GM12878 (cell line): ENCODE measurements around the gene HYI. TPM values are rescaled to one million over a fixed set of nuclear protein-coding genes. Genes with fewer than 3 reads are reported as not detected.

Experiments used
- ATAC-seq: fragments of 200-7000 bp; cut with Tn5 transposase; 3 replicates; pipeline ENCODE4 v1.9.1; 2020; ENCODE audit warnings: mild to moderate bottlenecking, moderate library complexity
- BruUV-seq: library from RNA; stranded (reverse); fragments of 400-500 nt; replicated peaks from 2 replicates; lab custom pipeline; 2021; lab: Mats Ljungman, UMichigan
- CTCF ChIA-PET: fragments of 300-600 bp; sonication (Branson Sonifier 250); formaldehyde crosslinking; extraction: SDS; loops from one replicate; lab custom pipeline; 2021; ENCODE audit warnings: inconsistent platforms; lab: Yijun Ruan, JAX
- POLR2A ChIA-PET: fragments of 350-600 bp; formaldehyde crosslinking; extraction: SDS; loops from one replicate; lab custom pipeline; 2021; ENCODE audit warnings: inconsistent platforms; lab: Charles Lee
- RAD21 ChIA-PET: fragments of 300-600 bp; sonication (Branson Sonifier 250); formaldehyde crosslinking; loops from one replicate; lab custom pipeline; 2023; ENCODE audit warnings: antibody characterized with exemption; ENCODE audit not compliant: unreplicated experiment; lab: Charles Lee
- SMC1A ChIA-PET: fragments of 300-600 bp; sonication (Branson Sonifier 250); formaldehyde crosslinking; loops from one replicate; lab custom pipeline; 2023; ENCODE audit not compliant: unreplicated experiment, uncharacterized antibody; lab: Charles Lee
- DNase-seq: peaks from one replicate; pipeline ENCODE4 v3.0.0-alpha.2; 2011; ENCODE audit warnings: low read depth, low spot score
- FAIRE-seq: peaks from 3 replicates; lab custom pipeline; 2011; peaks lifted over from hg19 to GRCh38; lab: Jason Lieb, UNC
- H2AFZ ChIP-seq: 2 replicates; pipeline ENCODE4 v1.6.0; 2011; ENCODE audit warnings: low read depth, low read length, control low read depth; ENCODE audit not compliant: control insufficient read depth
- H3K27ac ChIP-seq: 2 replicates; pipeline ENCODE4 v1.5.1; 2011; ENCODE audit warnings: control low read depth; ENCODE audit not compliant: control insufficient read depth, insufficient read depth
- H3K27me3 ChIP-seq, 2 experiments: replicated peaks in 1 of 2; 2 replicates each; pipeline versions ENCODE4 v1.6.0 to v1.6.1; 2011; ENCODE audit warnings: low read length in 1 of 2; ENCODE audit not compliant: control insufficient read depth in 2 of 2, insufficient read depth in 2 of 2
- H3K36me3 ChIP-seq, 2 experiments: 2 replicates each; pipeline ENCODE4 v1.5.1; 2011; ENCODE audit warnings: low read length in 1 of 2; ENCODE audit not compliant: control insufficient read depth in 2 of 2, insufficient read depth in 2 of 2
- H3K4me1 ChIP-seq: 2 replicates; pipeline ENCODE4 v1.6.1; 2011; ENCODE audit warnings: mild to moderate bottlenecking, low read length, moderate library complexity, mixed read lengths; ENCODE audit not compliant: control insufficient read depth, insufficient read depth
- H3K4me2 ChIP-seq: 2 replicates; pipeline ENCODE4 v1.6.0; 2011; ENCODE audit warnings: control low read depth; ENCODE audit not compliant: control insufficient read depth, insufficient read depth
- H3K4me3 ChIP-seq: fragments of 200-600 bp; sonication (generic); 2 replicates; pipeline ENCODE4 v1.5.1; 2016
- H3K79me2 ChIP-seq: 2 replicates; pipeline ENCODE4 v1.6.0; 2011; ENCODE audit warnings: low read length; ENCODE audit not compliant: control insufficient read depth, insufficient read depth
- H3K9ac ChIP-seq: 2 replicates; pipeline ENCODE4 v1.8.0; 2011; ENCODE audit warnings: low read length, control low read depth, mixed read lengths; ENCODE audit not compliant: control insufficient read depth, insufficient read depth
- H3K9me3 ChIP-seq: replicated peaks from 3 replicates; pipeline ENCODE4 v1.5.1; 2011; ENCODE audit warnings: mild to moderate bottlenecking, low read length; ENCODE audit not compliant: control insufficient read depth, insufficient read depth
- H4K20me1 ChIP-seq: 2 replicates; pipeline ENCODE4 v1.6.0; 2011; ENCODE audit not compliant: control insufficient read depth, insufficient read depth
- BMI1 ChIP-seq: fragments of 450-650 bp; IDR thresholded peaks from 2 replicates; pipeline ENCODE4 v1.6.1; 2016; ENCODE audit warnings: mild to moderate bottlenecking, moderate library complexity, borderline replicate concordance
- CEBPB ChIP-seq, 2 experiments: fragments of 150-350 bp in 1 of 2; IDR thresholded peaks; 2 replicates each; pipeline ENCODE4 v1.6.1; 2012 to 2014; ENCODE audit warnings: low read depth in 2 of 2, low read length in 2 of 2, borderline replicate concordance in 1 of 2, inconsistent platforms in 1 of 2
- CHD1 ChIP-seq: IDR thresholded peaks from 2 replicates; pipeline ENCODE4 v1.6.1; 2012; ENCODE audit warnings: low read depth, low read length, improper control_type of control experiment
- CHD4 ChIP-seq: fragments of 200-600 bp; sonication (generic); IDR thresholded peaks from 2 replicates; pipeline ENCODE4 v1.6.1; 2016; ENCODE audit warnings: mild to moderate bottlenecking
- CREM ChIP-seq: IDR thresholded peaks from 2 replicates; pipeline ENCODE4 v1.6.1; 2014; ENCODE audit warnings: antibody characterized with exemption, low read depth
- IRF4 ChIP-seq: IDR thresholded peaks from 2 replicates; pipeline ENCODE4 v1.6.1; 2011; ENCODE audit warnings: low read depth, low read length
- KAT2A ChIP-seq: conservative IDR thresholded peaks from 2 replicates; pipeline ENCODE4 v1.6.1; 2011; ENCODE audit warnings: low read depth, low read length; ENCODE audit not compliant: control insufficient read depth
- LARP7 ChIP-seq: fragments of 450-650 bp; IDR thresholded peaks from 2 replicates; pipeline ENCODE4 v1.6.1; 2017; ENCODE audit warnings: mild to moderate bottlenecking
- MEF2B ChIP-seq: fragments of 450-650 bp; IDR thresholded peaks from 2 replicates; pipeline ENCODE4 v1.6.1; 2018; ENCODE audit warnings: mild to moderate bottlenecking, moderate library complexity; ENCODE audit not compliant: partially characterized antibody, poor library complexity, severe bottlenecking
- MTA3 ChIP-seq: IDR thresholded peaks from 2 replicates; pipeline ENCODE4 v1.6.1; 2012; ENCODE audit warnings: low read length, inconsistent platforms, borderline replicate concordance
- NR2C2 ChIP-seq: IDR thresholded peaks from 2 replicates; pipeline ENCODE4 v1.6.1; 2011; ENCODE audit warnings: borderline replicate concordance, low read depth; ENCODE audit not compliant: control insufficient read depth, insufficient read length
- RELA ChIP-seq: fragments of 450-650 bp; IDR thresholded peaks from 2 replicates; pipeline ENCODE4 v1.8.0; 2014; ENCODE audit warnings: borderline replicate concordance; ENCODE audit not compliant: partially characterized antibody
- RFX5 ChIP-seq: IDR thresholded peaks from 2 replicates; pipeline ENCODE4 v1.6.1; 2011; ENCODE audit warnings: low read depth, low read length, improper control_type of control experiment
- SMAD5 ChIP-seq: IDR thresholded peaks from 2 replicates; pipeline ENCODE4 v1.6.1; 2016; ENCODE audit warnings: antibody characterized with exemption, low read depth
- SMC3 ChIP-seq: IDR thresholded peaks from 2 replicates; pipeline ENCODE4 v1.6.1; 2011; ENCODE audit warnings: low read length, improper control_type of control experiment, borderline replicate concordance
- ZNF24 ChIP-seq: fragments of 450-650 bp; IDR thresholded peaks from 2 replicates; pipeline ENCODE4 v1.6.1; 2017; ENCODE audit warnings: antibody characterized with exemption, mild to moderate bottlenecking
- ZNF384 ChIP-seq: IDR thresholded peaks from 2 replicates; pipeline ENCODE4 v1.6.1; 2012; ENCODE audit warnings: low read depth, mild to moderate bottlenecking, low read length, improper control_type of control experiment, borderline replicate concordance
- WGBS: methylation state at CpG from one replicate; pipeline ENCODE4 v1.1.6; 2016; ENCODE audit warnings: low lambda C conversion rate; ENCODE audit not compliant: insufficient replicate concordance, insufficient coverage; ENCODE audit errors: missing lambda C conversion rate; 5-methylcytosine and 5-hydroxymethylcytosine counted together
- in situ Hi-C: fragments of 300-500 bp; cut with MboI; formaldehyde crosslinking; loops from 9 replicates; pipeline ENCODE4 v1.14.3; 2018; ENCODE audit warnings: mixed read lengths
- intact Hi-C: fragments of 100-400 bp; cut with micrococcal nuclease; formaldehyde crosslinking; loops from one replicate; pipeline ENCODE4 v1.14.2; 2022; ENCODE audit not compliant: unreplicated experiment
- polyA plus RNA-seq, 11 experiments: library from polyadenylated mRNA; depleted of rRNA in 4 of 11; unstranded in 6 of 11; stranded (reverse) in 5 of 11; fragments of >200 nt; fragmentation: Nextera tagmentation in 4 of 11; fragmentation: Illumina TruSeq in 1 of 11; extraction: Ambion mirVana in 4 of 11; extraction: Trizol in 1 of 11; gene quantifications; 1 replicate in 1 of 11; 2 replicates in 10 of 11; pipeline versions ENCODE4 v1.2.1 to v1.2.3, GENCODE V29; 2011 to 2016; ENCODE audit warnings: inconsistent platforms in 2 of 11, missing spikeins in 2 of 11, low read depth in 1 of 11
- total RNA-seq, 4 experiments: library from RNA; depleted of rRNA in 3 of 4; stranded (reverse); fragments of >200 nt in 3 of 4; fragmentation: Illumina TruSeq in 1 of 4; extraction: Trizol in 1 of 4; gene quantifications; 2 replicates each; pipeline versions ENCODE4 v1.2.1 to v1.2.3, GENCODE V29; 2013 to 2021
- TF ChIP-seq, protein P1 (sequence below): fragments of 450-650 bp; IDR thresholded peaks from 2 replicates; pipeline ENCODE4 v1.6.1; 2014; ENCODE audit warnings: mild to moderate bottlenecking

HYI gene
- total and polyA plus RNA-seq, 10 of the 15 experiments (the other 5 are each of a cell fraction or from before 2014, with no cell fraction given) = 0.27 to 5.5 (median 2.0) TPM

DNA sequence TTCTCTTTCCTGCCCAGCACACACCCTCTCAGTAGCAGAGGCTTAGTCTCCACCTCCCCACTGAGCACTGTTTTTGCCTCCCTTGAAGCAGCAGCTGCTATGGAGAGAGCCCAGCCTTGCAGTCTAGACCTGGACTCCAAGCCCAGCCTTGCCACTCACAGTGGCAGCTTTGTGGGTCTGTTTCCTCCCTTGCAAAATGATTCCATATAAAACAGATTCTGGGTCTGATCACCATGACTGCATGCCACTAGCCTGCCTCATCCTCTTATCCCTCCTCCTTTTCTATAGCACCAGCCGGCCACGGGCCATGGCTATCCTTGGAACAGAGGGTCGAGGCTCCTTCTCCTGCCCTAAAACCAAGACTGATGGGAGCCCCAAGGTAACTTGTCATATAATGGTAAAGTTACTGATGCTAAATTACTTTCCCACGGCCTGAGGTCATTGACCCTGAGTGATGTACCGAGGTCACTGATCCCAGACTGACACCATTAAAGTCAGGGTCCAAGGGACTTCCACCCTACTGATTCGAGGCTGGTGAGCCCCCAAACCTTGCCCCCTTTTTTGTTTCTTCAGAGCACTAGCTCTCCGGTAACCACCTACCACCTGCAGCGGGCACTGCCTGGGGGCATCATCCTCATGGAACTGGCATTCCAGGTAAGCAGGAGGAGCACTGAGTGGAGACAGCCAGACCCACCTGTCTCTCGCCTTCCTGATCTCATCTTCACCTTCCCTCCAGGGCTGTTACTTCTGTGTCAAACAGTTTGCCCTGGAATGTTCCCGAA, 7.9 kb downstream of the HYI start (continued):
- TF ChIP-seq CREM = no peak
- TF ChIP-seq, protein P1, sequence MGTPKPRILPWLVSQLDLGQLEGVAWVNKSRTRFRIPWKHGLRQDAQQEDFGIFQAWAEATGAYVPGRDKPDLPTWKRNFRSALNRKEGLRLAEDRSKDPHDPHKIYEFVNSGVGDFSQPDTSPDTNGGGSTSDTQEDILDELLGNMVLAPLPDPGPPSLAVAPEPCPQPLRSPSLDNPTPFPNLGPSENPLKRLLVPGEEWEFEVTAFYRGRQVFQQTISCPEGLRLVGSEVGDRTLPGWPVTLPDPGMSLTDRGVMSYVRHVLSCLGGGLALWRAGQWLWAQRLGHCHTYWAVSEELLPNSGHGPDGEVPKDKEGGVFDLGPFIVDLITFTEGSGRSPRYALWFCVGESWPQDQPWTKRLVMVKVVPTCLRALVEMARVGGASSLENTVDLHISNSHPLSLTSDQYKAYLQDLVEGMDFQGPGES = no peak
- TF ChIP-seq NR2C2 = no peak

DNA sequence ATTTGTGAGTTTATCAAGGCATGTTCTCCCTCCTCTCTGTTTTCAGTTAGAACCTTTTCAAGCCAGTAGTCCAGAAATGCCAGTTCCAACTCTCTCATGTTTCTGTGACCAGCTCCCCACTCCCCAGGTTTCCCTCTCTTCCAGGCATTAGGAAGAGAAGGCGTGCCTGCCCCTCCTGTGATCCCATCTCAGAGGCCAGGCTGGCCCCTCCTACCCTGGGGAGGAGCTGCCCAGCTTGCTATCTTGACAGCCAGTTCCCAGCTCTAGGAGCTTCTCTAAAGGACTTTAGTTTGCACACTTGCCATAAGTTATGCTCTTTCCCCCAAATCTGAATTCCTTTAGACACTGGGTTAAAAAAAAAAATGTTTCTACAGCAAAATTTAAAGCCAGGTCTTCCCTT, 8.9 kb downstream of the HYI start:
- H3K9ac ChIP-seq = no peak overlapping the region
- H3K27me3 ChIP-seq = no peaks in the 10 kb centered on the region
- H4K20me1 ChIP-seq = no peaks in the 10 kb centered on the region; the same call in 1 of the 2 replicates
- 94% methylated on average over 1 of the region's 1 CpG for WGBS
- RAD21 ChIA-PET = interaction anchor here (1.2 kb wide), 1 partner anchor 9 kb away, joined by 3 read pairs; the partner anchor contains the start of gene HYI
- no peaks in the 10 kb centered on the region for H3K79me2 ChIP-seq
- BruUV-seq = no TSS peak
- FAIRE-seq (no peak), DNase-seq (no peak)
- H3K4me3 ChIP-seq = no peak overlapping the region
- CTCF ChIA-PET = no interaction called here
- H3K4me1 ChIP-seq = no peaks in the 10 kb centered on the region
- H3K27ac ChIP-seq = no peak overlapping the region
- no peaks in the 10 kb centered on the region for H3K9me3 ChIP-seq
- H2AFZ ChIP-seq = no peak overlapping the region
- POLR2A ChIA-PET = interaction anchor here (0.7 kb wide), 1 partner anchor 18 kb away, joined by 3 read pairs; no protein-coding TSS in a partner anchor
- intact Hi-C loops = no loop called here
- SMC1A ChIA-PET = no interaction called here
- peaks cover 9 to 35% of the 10 kb centered on the region in 2 experiments; a peak in 3 of 4 replicates for H3K36me3 ChIP-seq
- no peak for TF ChIP-seq CEBPB (IDR thresholded peaks at IDR 0.05; ENCODE audit: borderline replicate concordance in 1 of 2, low read depth in 2 of 2, low read length in 2 of 2)
- TF ChIP-seq BMI1 = no peak
- no peak for TF ChIP-seq MTA3
- no peak for TF ChIP-seq LARP7
- no peak for TF ChIP-seq RFX5
- TF ChIP-seq SMC3 = no peak
- no peak for TF ChIP-seq CHD4
- no peak for TF ChIP-seq ZNF24
- TF ChIP-seq SMAD5 = no peak
- TF ChIP-seq ZNF384 = no peak
- no peak for TF ChIP-seq IRF4
- TF ChIP-seq CHD1 = no peak
- no peak for TF ChIP-seq RELA
- TF ChIP-seq KAT2A = no peak
- TF ChIP-seq MEF2B = no peak
- TF ChIP-seq, all 136 proteins: peak for 0
- no peak overlapping the region for H3K4me2 ChIP-seq
- ATAC-seq = no peak
- in situ Hi-C loops = no loop called here
